Measurements from ENCODE around the gene TSR3.
"Not testable (repeated sequence)": the region's sequence is repeated elsewhere in the genome, so short reads cannot be mapped to it uniquely, and the experiment has no call there.

TSR3 gene

GRCh38 chr16:1337486-1337885 lies 14.2 kb downstream of the TSR3 start:
- DNase-seq (ENCODE audit: low read depth, low spot score): no peak

- DNase-seq (ENCODE audit: low read depth, low spot score): no peak
Observed at GRCh38 chr16:1336619-1337018, 15.1 kb downstream of the TSR3 start.

- DNase-seq (ENCODE audit: low read depth, low spot score): no peak
Observed at GRCh38 chr16:1335996-1336395, 15.7 kb downstream of the TSR3 start.

- no peak for DNase-seq (ENCODE audit: low read depth, low spot score)
Observed at GRCh38 chr16:1335211-1335971, 16.3 kb downstream of the TSR3 start.

- DNase-seq (ENCODE audit: low read depth, low spot score): no peak
Observed at GRCh38 chr16:1334739-1335138, 16.9 kb downstream of the TSR3 start.

- DNase-seq (ENCODE audit: low read depth, low spot score): no peak
Observed at GRCh38 chr16:1333854-1334700, 17.6 kb downstream of the TSR3 start.

GRCh38 chr16:1333149-1333812 lies 18.4 kb downstream of the TSR3 start, which contains the start of gene BAIAP3:
Gene BAIAP3 (plus strand): TSS chr16:1333645. CDS start chr16:1338550, 4,905 bp downstream.
- no peak for DNase-seq (ENCODE audit: low read depth, low spot score)

- no peak for DNase-seq (ENCODE audit: low read depth, low spot score)
Observed at GRCh38 chr16:1332618-1333148, 19.0 kb downstream of the TSR3 start.

- DNase-seq (ENCODE audit: low read depth, low spot score): no peak
Observed at GRCh38 chr16:1331712-1332617, 19.7 kb downstream of the TSR3 start.

GRCh38 chr16:1330931-1331711 lies 20.6 kb downstream of the TSR3 start:
- no peak for DNase-seq (ENCODE audit: low read depth, low spot score)

GRCh38 chr16:1330260-1330914 lies 21.3 kb downstream of the TSR3 start:
- no peak for DNase-seq (ENCODE audit: low read depth, low spot score)

- not testable (repeated sequence) for DNase-seq (ENCODE audit: low read depth, low spot score)
Observed at GRCh38 chr16:1328961-1329360, 22.7 kb downstream of the TSR3 start.

- not testable (repeated sequence) for DNase-seq (ENCODE audit: low read depth, low spot score)
Observed at GRCh38 chr16:1328136-1328535, 23.5 kb downstream of the TSR3 start.

GRCh38 chr16:1327619-1327947 lies 24.1 kb downstream of the TSR3 start:
- no peak for DNase-seq (ENCODE audit: low read depth, low spot score)

GRCh38 chr16:1326946-1327618 lies 24.6 kb downstream of the TSR3 start:
- DNase-seq (ENCODE audit: low read depth, low spot score): no peak

- DNase-seq (ENCODE audit: low read depth, low spot score): no peak
Observed at GRCh38 chr16:1326391-1326790, 25.3 kb downstream of the TSR3 start.

- no peak for DNase-seq (ENCODE audit: low read depth, low spot score)
Observed at GRCh38 chr16:1325673-1326371, 25.9 kb downstream of the TSR3 start.

GRCh38 chr16:1325261-1325660 lies 26.4 kb downstream of the TSR3 start:
- DNase-seq (ENCODE audit: low read depth, low spot score): no peak
